ENCODE data around the gene THADA. TPM values are rescaled to one million over a fixed set of nuclear protein-coding genes. Genes with fewer than 3 reads are reported as not detected.

THADA gene
- total and polyA plus RNA-seq, 2 donors, result 11.8 to 20.6 TPM

- DNase-seq (ENCODE audit: low read depth in 6 of 9, low spot score in 9 of 9), result no peak
- Histone ChIP-seq H3K4me1 (ENCODE audit: control insufficient read depth in 2 of 2, insufficient read depth in 2 of 2, low read length in 2 of 2) (no peaks in the 10 kb centered on the region), H3K27me3 (ENCODE audit: control insufficient read depth in 2 of 2, insufficient read depth in 1 of 2, low read length in 1 of 2) (no peaks in the 10 kb centered on the region), H3K27ac (ENCODE audit: low read depth in 1 of 2, low read length in 1 of 2) (no peak overlapping the region), H3K36me3 (ENCODE audit: control insufficient read depth in 2 of 2, insufficient read depth in 2 of 2, low read length in 1 of 2) (no peaks in the 10 kb centered on the region), H3K9me3 (ENCODE audit: control insufficient read depth in 2 of 2, insufficient read depth in 1 of 2, low read length in 1 of 2) (no peaks in the 10 kb centered on the region), H3K4me3 (ENCODE audit: low read length in 2 of 2) (no peak overlapping the region)
- WGBS, result 95% methylated on average over 5 of the region's 5 CpGs
Observed at GRCh38 chr2:43368483-43369385, 227.1 kb downstream of the THADA start.

- no peaks in the 10 kb centered on the region for H3K36me3 ChIP-seq (ENCODE audit: control insufficient read depth in 2 of 2, insufficient read depth in 2 of 2, low read length in 1 of 2)
- WGBS, result 98% methylated on average over 3 of the region's 3 CpGs
- H3K27ac ChIP-seq (ENCODE audit: low read depth in 1 of 2, low read length in 1 of 2), result no peak overlapping the region
- no peaks in the 10 kb centered on the region for H3K9me3 ChIP-seq (ENCODE audit: control insufficient read depth in 2 of 2, insufficient read depth in 1 of 2, low read length in 1 of 2)
- DNase-seq (ENCODE audit: low read depth in 6 of 9, low spot score in 9 of 9), result no peak
- no peak overlapping the region for H3K4me3 ChIP-seq (ENCODE audit: low read length in 2 of 2)
- H3K4me1 ChIP-seq (ENCODE audit: control insufficient read depth in 2 of 2, insufficient read depth in 2 of 2, low read length in 2 of 2), result no peaks in the 10 kb centered on the region
- H3K27me3 ChIP-seq (ENCODE audit: control insufficient read depth in 2 of 2, insufficient read depth in 1 of 2, low read length in 1 of 2), result no peaks in the 10 kb centered on the region
Observed at GRCh38 chr2:43367012-43367782, 228.6 kb downstream of the THADA start.

GRCh38 chr2:43363120-43363519, 232.7 kb downstream of the THADA start:
- Histone ChIP-seq H3K4me1 (ENCODE audit: control insufficient read depth in 2 of 2, insufficient read depth in 2 of 2, low read length in 2 of 2) (no peaks in the 10 kb centered on the region), H3K36me3 (ENCODE audit: control insufficient read depth in 2 of 2, insufficient read depth in 2 of 2, low read length in 1 of 2) (no peaks in the 10 kb centered on the region), H3K9me3 (ENCODE audit: control insufficient read depth in 2 of 2, insufficient read depth in 1 of 2, low read length in 1 of 2) (no peaks in the 10 kb centered on the region), H3K27ac (ENCODE audit: low read depth in 1 of 2, low read length in 1 of 2) (no peak overlapping the region), H3K27me3 (ENCODE audit: control insufficient read depth in 2 of 2, insufficient read depth in 1 of 2, low read length in 1 of 2) (no peaks in the 10 kb centered on the region), H3K4me3 (ENCODE audit: low read length in 2 of 2) (no peak overlapping the region)
- 96% methylated on average over 4 of the region's 4 CpGs for WGBS
- no peak for DNase-seq (ENCODE audit: low read depth in 6 of 9, low spot score in 9 of 9)

GRCh38 chr2:43361286-43361685, 234.6 kb downstream of the THADA start:
- H3K9me3 ChIP-seq (ENCODE audit: control insufficient read depth in 2 of 2, insufficient read depth in 1 of 2, low read length in 1 of 2), result no peaks in the 10 kb centered on the region
- 88% methylated on average over 2 of the region's 2 CpGs for WGBS
- H3K27ac ChIP-seq (ENCODE audit: low read depth in 1 of 2, low read length in 1 of 2), result no peak overlapping the region
- no peaks in the 10 kb centered on the region for H3K4me1 ChIP-seq (ENCODE audit: control insufficient read depth in 2 of 2, insufficient read depth in 2 of 2, low read length in 2 of 2)
- no peaks in the 10 kb centered on the region for H3K27me3 ChIP-seq (ENCODE audit: control insufficient read depth in 2 of 2, insufficient read depth in 1 of 2, low read length in 1 of 2)
- no peaks in the 10 kb centered on the region for H3K36me3 ChIP-seq (ENCODE audit: control insufficient read depth in 2 of 2, insufficient read depth in 2 of 2, low read length in 1 of 2)
- DNase-seq (ENCODE audit: low read depth in 6 of 9, low spot score in 9 of 9), result no peak
- H3K4me3 ChIP-seq (ENCODE audit: low read length in 2 of 2), result no peak overlapping the region

GRCh38 chr2:43360137-43360536, 235.7 kb downstream of the THADA start:
- Histone ChIP-seq H3K4me3 (ENCODE audit: low read length in 2 of 2) (no peak overlapping the region), H3K27ac (ENCODE audit: low read depth in 1 of 2, low read length in 1 of 2) (no peak overlapping the region), H3K36me3 (ENCODE audit: control insufficient read depth in 2 of 2, insufficient read depth in 2 of 2, low read length in 1 of 2) (no peaks in the 10 kb centered on the region), H3K9me3 (ENCODE audit: control insufficient read depth in 2 of 2, insufficient read depth in 1 of 2, low read length in 1 of 2) (no peaks in the 10 kb centered on the region), H3K27me3 (ENCODE audit: control insufficient read depth in 2 of 2, insufficient read depth in 1 of 2, low read length in 1 of 2) (no peaks in the 10 kb centered on the region), H3K4me1 (ENCODE audit: control insufficient read depth in 2 of 2, insufficient read depth in 2 of 2, low read length in 2 of 2) (no peaks in the 10 kb centered on the region)
- no peak for DNase-seq (ENCODE audit: low read depth in 6 of 9, low spot score in 9 of 9)
- WGBS, result 97% methylated on average over 3 of the region's 3 CpGs

GRCh38 chr2:43358410-43359201, 237.2 kb downstream of the THADA start:
- DNase-seq (ENCODE audit: low read depth in 6 of 9, low spot score in 9 of 9), result no peak
- 98% methylated on average over 2 of the region's 2 CpGs for WGBS

GRCh38 chr2:43356774-43357173, 239.1 kb downstream of the THADA start:
- H3K4me1 ChIP-seq (ENCODE audit: control insufficient read depth in 2 of 2, insufficient read depth in 2 of 2, low read length in 2 of 2), result no peaks in the 10 kb centered on the region
- no peak overlapping the region for H3K27ac ChIP-seq (ENCODE audit: low read depth in 1 of 2, low read length in 1 of 2)
- no peak for DNase-seq (ENCODE audit: low read depth in 6 of 9, low spot score in 9 of 9)
- H3K27me3 ChIP-seq (ENCODE audit: control insufficient read depth in 2 of 2, insufficient read depth in 1 of 2, low read length in 1 of 2), result no peaks in the 10 kb centered on the region
- H3K9me3 ChIP-seq (ENCODE audit: control insufficient read depth in 2 of 2, insufficient read depth in 1 of 2, low read length in 1 of 2), result no peaks in the 10 kb centered on the region
- H3K36me3 ChIP-seq (ENCODE audit: control insufficient read depth in 2 of 2, insufficient read depth in 2 of 2, low read length in 1 of 2), result no peaks in the 10 kb centered on the region
- H3K4me3 ChIP-seq (ENCODE audit: low read length in 2 of 2), result no peak overlapping the region

More at GRCh38 chr2:43358410-43359201, 237.2 kb downstream of the THADA start:
- no peaks in the 10 kb centered on the region for H3K4me1 ChIP-seq (ENCODE audit: control insufficient read depth in 2 of 2, insufficient read depth in 2 of 2, low read length in 2 of 2)
- no peak overlapping the region for H3K4me3 ChIP-seq (ENCODE audit: low read length in 2 of 2)
- no peaks in the 10 kb centered on the region for H3K36me3 ChIP-seq (ENCODE audit: control insufficient read depth in 2 of 2, insufficient read depth in 2 of 2, low read length in 1 of 2)
- no peaks in the 10 kb centered on the region for H3K27me3 ChIP-seq (ENCODE audit: control insufficient read depth in 2 of 2, insufficient read depth in 1 of 2, low read length in 1 of 2)
- H3K9me3 ChIP-seq (ENCODE audit: control insufficient read depth in 2 of 2, insufficient read depth in 1 of 2, low read length in 1 of 2), result no peaks in the 10 kb centered on the region
- no peak overlapping the region for H3K27ac ChIP-seq (ENCODE audit: low read depth in 1 of 2, low read length in 1 of 2)

- 95% methylated on average over 3 of the region's 3 CpGs for WGBS
- Histone ChIP-seq H3K27ac (ENCODE audit: low read depth in 1 of 2, low read length in 1 of 2) (no peak overlapping the region), H3K4me3 (ENCODE audit: low read length in 2 of 2) (no peak overlapping the region), H3K4me1 (ENCODE audit: control insufficient read depth in 2 of 2, insufficient read depth in 2 of 2, low read length in 2 of 2) (peaks cover 0 to 2% of the 10 kb centered on the region in 2 donors), H3K36me3 (ENCODE audit: control insufficient read depth in 2 of 2, insufficient read depth in 2 of 2, low read length in 1 of 2) (no peaks in the 10 kb centered on the region), H3K27me3 (ENCODE audit: control insufficient read depth in 2 of 2, insufficient read depth in 1 of 2, low read length in 1 of 2) (no peaks in the 10 kb centered on the region), H3K9me3 (ENCODE audit: control insufficient read depth in 2 of 2, insufficient read depth in 1 of 2, low read length in 1 of 2) (no peaks in the 10 kb centered on the region)
- no peak for DNase-seq (ENCODE audit: low read depth in 6 of 9, low spot score in 9 of 9)
Observed at GRCh38 chr2:43355399-43355798, 240.4 kb downstream of the THADA start.
